OCI-LY7 (cell line): Measurements from ENCODE around the gene BUD13. TPM values are rescaled to one million over a fixed set of nuclear protein-coding genes. Genes with fewer than 3 reads are reported as not detected.

Experiments used
- BruUV-seq: library from RNA; stranded (reverse); fragments of 400-500 nt; replicated peaks from 2 replicates; lab custom pipeline; 2021; lab: Mats Ljungman, UMichigan
- CTCF ChIA-PET: fragments of 300-600 bp; sonication (Branson Sonifier 250); formaldehyde crosslinking; loops from one replicate; lab custom pipeline; 2022; ENCODE audit warnings: antibody characterized with exemption; ENCODE audit not compliant: unreplicated experiment; lab: Charles Lee
- POLR2A ChIA-PET: fragments of 300-600 bp; sonication (Branson Sonifier 250); formaldehyde crosslinking; loops from one replicate; lab custom pipeline; 2022; ENCODE audit warnings: antibody characterized with exemption; lab: Charles Lee
- DNase-seq: peaks from one replicate; pipeline ENCODE4 v3.0.0-alpha.2; 2015; ENCODE audit warnings: low spot score
- H2AFZ ChIP-seq: fragments of 200-600 bp; sonication (generic), shearing (Covaris generic); 2 replicates; pipeline ENCODE4 v1.6.1; 2014; ENCODE audit warnings: mild to moderate bottlenecking, antibody characterized with exemption, low read length, moderate library complexity
- H3K27ac ChIP-seq: fragments of 200-600 bp; sonication (generic); 2 replicates; pipeline ENCODE4 v1.5.1; 2014; ENCODE audit warnings: mixed run types, low read depth, mild to moderate bottlenecking, moderate library complexity, low read length, inconsistent platforms; ENCODE audit not compliant: poor library complexity, severe bottlenecking
- H3K36me3 ChIP-seq: fragments of 200-600 bp; sonication (generic); 2 replicates; pipeline ENCODE4 v1.6.1; 2014; ENCODE audit warnings: mild to moderate bottlenecking, antibody characterized with exemption, low read length, moderate library complexity, mixed read lengths; ENCODE audit not compliant: insufficient read depth
- H3K4me1 ChIP-seq: fragments of 200-600 bp; sonication (generic); 2 replicates; pipeline ENCODE4 v1.5.1; 2014; ENCODE audit warnings: mild to moderate bottlenecking, low read length; ENCODE audit not compliant: insufficient read depth, poor library complexity, severe bottlenecking
- H3K4me2 ChIP-seq: fragments of 200-600 bp; sonication (generic); 2 replicates; pipeline ENCODE4 v1.6.1; 2014; ENCODE audit warnings: mild to moderate bottlenecking, low read length
- H3K4me3 ChIP-seq: fragments of 200-600 bp; sonication (generic); 2 replicates; pipeline ENCODE4 v1.5.1; 2014; ENCODE audit warnings: mild to moderate bottlenecking, low read depth, low read length; ENCODE audit not compliant: poor library complexity, severe bottlenecking
- H3K79me2 ChIP-seq: fragments of 200-600 bp; sonication (generic); 2 replicates; pipeline ENCODE4 v1.6.1; 2016; ENCODE audit warnings: low read depth, mild to moderate bottlenecking, low read length, moderate library complexity, mixed read lengths; ENCODE audit not compliant: insufficient read depth
- H3K9me2 ChIP-seq: fragments of 200-600 bp; sonication (generic); 2 replicates; pipeline ENCODE4 v1.6.1; 2016; ENCODE audit warnings: mild to moderate bottlenecking, low read length, mixed read lengths; ENCODE audit not compliant: insufficient read depth
- H3K9me3 ChIP-seq: fragments of 200-600 bp; sonication (generic); 2 replicates; pipeline ENCODE4 v1.6.1; 2014; ENCODE audit warnings: mild to moderate bottlenecking, mixed run types, low read length, mixed read lengths
- H4K20me1 ChIP-seq: fragments of 200-600 bp; sonication (generic); 2 replicates; pipeline ENCODE4 v1.6.1; 2014; ENCODE audit warnings: mild to moderate bottlenecking, antibody characterized with exemption, low read length, moderate library complexity, mixed read lengths; ENCODE audit not compliant: insufficient read depth
- CTCF ChIP-seq: fragments of 200-600 bp; sonication (generic); conservative IDR thresholded peaks from 2 replicates; pipeline ENCODE4 v1.5.1; 2014; ENCODE audit warnings: mild to moderate bottlenecking, antibody characterized with exemption, low read length, moderate library complexity, mixed read lengths
- EZH2phosphoT487 ChIP-seq: fragments of 200-600 bp; sonication (generic); IDR thresholded peaks from 2 replicates; pipeline ENCODE4 v1.6.1; 2018; ENCODE audit warnings: low read depth, borderline replicate concordance, mild to moderate bottlenecking, mixed run types, antibody characterized with exemption, low read length, moderate library complexity, mixed read lengths
- intact Hi-C: fragments of 100-400 bp; cut with micrococcal nuclease; formaldehyde crosslinking; loops from one replicate; pipeline ENCODE4 v1.10.0; 2022; ENCODE audit not compliant: unreplicated experiment
- total RNA-seq, 2 experiments: library from RNA; depleted of rRNA in 1 of 2; stranded (reverse); fragments of >200 nt in 1 of 2; shearing (Covaris generic) in 1 of 2; gene quantifications; 2 replicates each; pipeline ENCODE4 v1.2.3, GENCODE V29; 2014 to 2022

The BUD13 gene
- total RNA-seq, 2 experiments from 2014 or later: 28.6 to 30.3 TPM

GRCh38 chr11:116800610-116801009, 27.8 kb upstream of the BUD13 start:
- Histone ChIP-seq H3K9me3 (no peaks in the 10 kb centered on the region), H3K4me3 (no peak overlapping the region), H4K20me1 (no peaks in the 10 kb centered on the region), H3K4me1 (no peaks in the 10 kb centered on the region), H2AFZ (no peak overlapping the region), H3K9me2 (no peaks in the 10 kb centered on the region), H3K79me2 (no peaks in the 10 kb centered on the region), H3K27ac (no peak overlapping the region), H3K36me3 (no peaks in the 10 kb centered on the region), H3K4me2 (no peak overlapping the region)
- ChIA-PET CTCF (no interaction called here), POLR2A (interaction anchor here (1.0 kb wide), 1 partner anchor 10 kb away, joined by 3 read pairs; no protein-coding TSS in a partner anchor)
- DNase-seq: no peak
- intact Hi-C loops: no loop called here
- BruUV-seq: no TSS peak
- no peak for TF ChIP-seq CTCF
- no peak for TF ChIP-seq EZH2phosphoT487

- H3K79me2 ChIP-seq: no peaks in the 10 kb centered on the region
- CTCF ChIA-PET: no interaction called here
- no peaks in the 10 kb centered on the region for H3K4me1 ChIP-seq
- H3K9me3 ChIP-seq: no peaks in the 10 kb centered on the region
- H3K4me3 ChIP-seq: no peak overlapping the region
- no peak overlapping the region for H3K4me2 ChIP-seq
- no peak for TF ChIP-seq CTCF
- TF ChIP-seq EZH2phosphoT487: no peak
- no peak overlapping the region for H2AFZ ChIP-seq
- BruUV-seq: no TSS peak
- no peaks in the 10 kb centered on the region for H3K36me3 ChIP-seq
- no peak overlapping the region for H3K27ac ChIP-seq
- intact Hi-C loops: no loop called here
- no peak for DNase-seq
- no peaks in the 10 kb centered on the region for H4K20me1 ChIP-seq
- POLR2A ChIA-PET: no interaction called here
- no peaks in the 10 kb centered on the region for H3K9me2 ChIP-seq
These were observed 25.6 kb upstream of the BUD13 start for GRCh38 chr11:116798368-116798767.

GRCh38 chr11:116797816-116798215, 25.0 kb upstream of the BUD13 start:
- intact Hi-C loops: no loop called here
- POLR2A ChIA-PET: no interaction called here
- Histone ChIP-seq H3K36me3 (no peaks in the 10 kb centered on the region), H3K9me2 (no peaks in the 10 kb centered on the region), H3K9me3 (no peaks in the 10 kb centered on the region), H3K27ac (no peak overlapping the region), H2AFZ (no peak overlapping the region), H4K20me1 (no peaks in the 10 kb centered on the region), H3K4me2 (no peak overlapping the region), H3K79me2 (no peaks in the 10 kb centered on the region), H3K4me3 (no peak overlapping the region), H3K4me1 (no peaks in the 10 kb centered on the region)
- no peak for DNase-seq
- TF ChIP-seq CTCF: no peak
- no peak for TF ChIP-seq EZH2phosphoT487
- CTCF ChIA-PET: no interaction called here
- BruUV-seq: no TSS peak
